Activated B cell treated with CpG ODN at 0.5 μM for 24 hours (primary cell): ENCODE results near the gene RAC2. TPM values are rescaled to one million over a fixed set of nuclear protein-coding genes. Genes with fewer than 3 reads are reported as not detected.
A peak's percentile ranks its signal among the peaks of the same experiment; 100 is the strongest.

ENCODE experiments used
- ATAC-seq: fragments of 200-7000 bp; cut with Tn5 transposase; one replicate; pipeline ENCODE4 v1.10.0; 2021; ENCODE audit warnings: low read depth, mild to moderate bottlenecking, moderate library complexity
- CTCF ChIA-PET: fragments of 350-600 bp; sonication (Branson Sonifier 250); formaldehyde crosslinking; loops from one replicate; lab custom pipeline; 2021; ENCODE audit warnings: antibody characterized with exemption; lab: Charles Lee
- POLR2A ChIA-PET: fragments of 350-600 bp; sonication (Branson Sonifier 250); formaldehyde crosslinking; loops from one replicate; lab custom pipeline; 2021; ENCODE audit warnings: antibody characterized with exemption; lab: Charles Lee
- DNase-seq: peaks from one replicate; pipeline ENCODE4 v3.0.0; 2022
- H3K27ac Mint-ChIP-seq: one replicate; pipeline ENCODE4 v1.8.0; 2020; ENCODE audit warnings: mixed read lengths
- H3K27me3 Mint-ChIP-seq: one replicate; pipeline ENCODE4 v1.8.0; 2021; ENCODE audit warnings: mixed read lengths
- H3K36me3 Mint-ChIP-seq: one replicate; pipeline ENCODE4 v1.8.0; 2021; ENCODE audit warnings: low read depth, mixed read lengths
- H3K4me1 Mint-ChIP-seq: one replicate; pipeline ENCODE4 v1.8.0; 2021; ENCODE audit warnings: mixed read lengths
- H3K4me3 Mint-ChIP-seq: one replicate; pipeline ENCODE4 v1.8.0; 2020; ENCODE audit warnings: mild to moderate bottlenecking, mixed read lengths
- H3K9me3 Mint-ChIP-seq: one replicate; pipeline ENCODE4 v1.8.0; 2020; ENCODE audit warnings: mixed read lengths
- intact Hi-C: fragments of 100-400 bp; cut with micrococcal nuclease; formaldehyde crosslinking; loops from one replicate; pipeline ENCODE4 v1.15.1; 2024
- total RNA-seq: library from RNA; stranded (reverse); gene quantifications from 2 replicates; pipeline ENCODE4 v1.2.3, GENCODE V29; 2022
- TF ChIP-seq, protein P1 (sequence below): fragments of 200-600 bp; IDR thresholded peaks from one replicate; pipeline ENCODE4 v1.8.0; 2022; ENCODE audit warnings: antibody characterized with exemption, mild to moderate bottlenecking

The RAC2 gene
- total RNA-seq, 1 donor from 2014 or later: 557 TPM

DNA sequence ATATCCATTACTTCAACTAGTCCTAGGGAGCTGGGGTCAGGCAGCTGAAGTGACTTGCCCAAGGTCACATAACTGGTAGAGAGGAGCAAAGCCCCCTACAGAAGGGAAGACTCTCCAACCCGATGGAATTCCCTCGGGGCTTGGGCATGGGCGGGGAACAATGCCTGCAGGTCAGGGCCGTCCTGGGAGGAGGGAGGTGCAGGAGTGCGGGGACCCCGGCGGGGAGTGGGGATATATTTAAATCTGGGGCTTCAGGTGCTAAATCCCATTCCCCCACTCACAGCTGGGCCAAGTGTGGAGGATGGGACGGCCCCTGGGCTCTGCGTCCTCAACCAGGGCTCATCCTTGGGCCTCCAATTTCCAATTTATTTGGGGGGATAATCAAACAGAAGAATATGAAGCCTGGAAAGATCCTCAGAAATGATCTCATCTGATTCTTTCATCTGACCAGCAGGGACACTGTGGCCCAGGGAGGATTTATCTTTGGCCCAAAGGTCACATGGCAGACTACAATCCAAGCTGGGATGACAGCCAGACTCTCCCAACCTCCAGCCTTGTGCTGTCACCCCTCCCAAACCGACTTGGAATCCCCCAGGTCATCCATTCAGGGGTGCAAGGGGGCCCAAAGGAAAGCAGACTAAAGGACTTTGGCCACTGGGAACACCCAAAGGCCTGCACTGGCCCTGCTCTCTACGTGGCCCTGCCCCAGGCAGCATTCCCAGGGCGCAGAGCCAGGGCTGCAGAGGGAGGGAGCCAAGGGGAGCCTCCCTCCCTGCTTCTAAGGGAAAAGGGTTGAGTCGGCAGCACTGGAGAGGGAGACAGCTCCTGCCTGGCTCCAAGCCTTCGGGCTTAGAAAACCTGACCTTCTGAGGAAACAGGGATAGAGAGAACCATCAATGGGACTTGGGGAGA is 47.3 kb downstream of the RAC2 start:
- intact Hi-C loops: loop anchor here (10.0 kb wide), 2 partner anchors 258 to 652 kb away; no protein-coding TSS in a partner anchor
- no peaks in the 10 kb centered on the region for H3K27me3 Mint-ChIP-seq
- H3K36me3 Mint-ChIP-seq: peaks cover 1% of the 10 kb centered on the region
- DNase-seq (no peak), ATAC-seq (no peak)
- TF ChIP-seq, protein P1, sequence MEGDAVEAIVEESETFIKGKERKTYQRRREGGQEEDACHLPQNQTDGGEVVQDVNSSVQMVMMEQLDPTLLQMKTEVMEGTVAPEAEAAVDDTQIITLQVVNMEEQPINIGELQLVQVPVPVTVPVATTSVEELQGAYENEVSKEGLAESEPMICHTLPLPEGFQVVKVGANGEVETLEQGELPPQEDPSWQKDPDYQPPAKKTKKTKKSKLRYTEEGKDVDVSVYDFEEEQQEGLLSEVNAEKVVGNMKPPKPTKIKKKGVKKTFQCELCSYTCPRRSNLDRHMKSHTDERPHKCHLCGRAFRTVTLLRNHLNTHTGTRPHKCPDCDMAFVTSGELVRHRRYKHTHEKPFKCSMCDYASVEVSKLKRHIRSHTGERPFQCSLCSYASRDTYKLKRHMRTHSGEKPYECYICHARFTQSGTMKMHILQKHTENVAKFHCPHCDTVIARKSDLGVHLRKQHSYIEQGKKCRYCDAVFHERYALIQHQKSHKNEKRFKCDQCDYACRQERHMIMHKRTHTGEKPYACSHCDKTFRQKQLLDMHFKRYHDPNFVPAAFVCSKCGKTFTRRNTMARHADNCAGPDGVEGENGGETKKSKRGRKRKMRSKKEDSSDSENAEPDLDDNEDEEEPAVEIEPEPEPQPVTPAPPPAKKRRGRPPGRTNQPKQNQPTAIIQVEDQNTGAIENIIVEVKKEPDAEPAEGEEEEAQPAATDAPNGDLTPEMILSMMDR: no peak
- H3K27ac Mint-ChIP-seq: no peak overlapping the region
- no peak overlapping the region for H3K4me3 Mint-ChIP-seq
- POLR2A ChIA-PET: interaction anchor here (0.9 to 5.8 kb wide), 4 partner anchors 9 to 75 kb away, joined by 3 to 98 read pairs (median 14); partner anchors contain the start of gene RAC2
- no peaks in the 10 kb centered on the region for H3K9me3 Mint-ChIP-seq
- CTCF ChIA-PET: interaction anchor here (0.9 to 4.4 kb wide), 13 partner anchors 20 to 414 kb away, joined by 3 to 64 read pairs (median 5); partner anchors contain the start of gene RAC2
- H3K4me1 Mint-ChIP-seq: peaks cover 36% of the 10 kb centered on the region

- Mint-ChIP-seq H3K27me3 (no peaks in the 10 kb centered on the region), H3K4me1 (peaks cover 34% of the 10 kb centered on the region), H3K4me3 (no peak overlapping the region), H3K9me3 (no peaks in the 10 kb centered on the region), H3K27ac (no peak overlapping the region), H3K36me3 (peaks cover 1% of the 10 kb centered on the region)
- TF ChIP-seq, protein P1: no peak
- DNase-seq (no peak), ATAC-seq (no peak)
- POLR2A ChIA-PET: no interaction called here
- CTCF ChIA-PET: interaction anchor here (0.7 kb wide), 1 partner anchor 65 kb away, joined by 3 read pairs; no protein-coding TSS in a partner anchor
- intact Hi-C loops: loop anchor here (10.0 kb wide), 2 partner anchors 259 to 651 kb away; no protein-coding TSS in a partner anchor
Measured at GRCh38 chr22:37195921-37196320, 48.1 kb downstream of the RAC2 start.

DNA sequence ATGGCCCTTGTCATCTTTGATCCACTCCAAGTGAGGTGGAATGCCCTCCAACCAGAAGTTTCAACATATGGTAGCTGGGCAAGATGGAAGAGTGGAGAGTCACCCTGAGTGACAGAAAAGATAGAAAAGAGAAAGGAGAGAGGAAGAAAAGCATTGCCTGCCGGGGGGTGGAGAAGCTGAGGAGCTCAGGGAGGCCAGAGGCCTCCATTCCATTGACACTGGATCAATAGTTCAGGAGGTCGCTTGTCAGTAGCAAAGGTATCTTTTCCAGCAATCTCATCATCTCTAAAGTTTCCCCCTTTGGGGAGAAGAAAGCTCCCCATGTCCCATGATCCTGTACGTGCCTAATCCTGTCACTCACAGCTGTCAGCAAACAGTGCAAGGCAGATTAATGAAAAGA is 49.3 kb downstream of the RAC2 start:
- Mint-ChIP-seq H3K36me3 (peaks cover 3% of the 10 kb centered on the region), H3K4me1 (peaks cover 24% of the 10 kb centered on the region), H3K4me3 (no peak overlapping the region), H3K27ac (no peak overlapping the region), H3K27me3 (no peaks in the 10 kb centered on the region), H3K9me3 (no peaks in the 10 kb centered on the region)
- POLR2A ChIA-PET: no interaction called here
- no peak for DNase-seq
- intact Hi-C loops: loop anchor here (10.0 kb wide), 2 partner anchors 260 to 650 kb away; no protein-coding TSS in a partner anchor
- ATAC-seq: no peak
- CTCF ChIA-PET: no interaction called here
- TF ChIP-seq, protein P1: no peak

DNA sequence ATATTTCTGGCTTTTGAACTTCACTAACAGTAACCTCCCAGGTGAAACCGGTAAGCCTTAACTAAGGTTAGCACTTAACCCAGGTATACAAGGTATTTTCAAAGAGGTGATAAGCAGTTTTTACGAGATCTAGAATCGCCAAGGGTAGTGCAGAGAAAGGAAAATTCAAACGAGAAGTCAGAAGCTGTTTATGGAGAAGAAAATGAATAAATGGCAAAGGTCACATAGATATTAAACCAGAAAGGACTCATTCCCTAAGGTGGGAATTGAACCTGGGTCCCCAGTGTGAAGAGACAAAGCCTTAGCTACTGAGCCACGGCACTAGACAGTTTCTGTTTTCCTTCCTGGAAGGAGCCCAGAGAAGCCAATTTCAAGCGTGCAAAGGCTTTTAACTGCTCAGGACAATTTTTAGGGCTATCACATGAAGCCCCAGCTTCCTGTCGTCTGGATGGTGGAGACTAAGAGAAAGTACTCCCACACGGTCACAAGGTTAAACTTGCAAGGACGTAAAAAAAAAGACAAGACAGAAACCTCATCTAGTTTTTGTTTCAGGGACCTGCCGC is 50.4 kb downstream of the RAC2 start:
- ChIA-PET POLR2A (no interaction called here), CTCF (interaction anchor here (0.6 to 1.2 kb wide), 3 partner anchors 66 to 71 kb away, joined by 3 read pairs; no protein-coding TSS in a partner anchor)
- TF ChIP-seq, protein P1: no peak
- no peak for DNase-seq
- no peak for ATAC-seq
- H3K27ac Mint-ChIP-seq: peak overlapping the region; percentile 31
- H3K27me3 Mint-ChIP-seq: no peaks in the 10 kb centered on the region
- H3K4me3 Mint-ChIP-seq: no peak overlapping the region
- H3K4me1 Mint-ChIP-seq: peaks cover 17% of the 10 kb centered on the region
- intact Hi-C loops: loop anchor here (10.0 kb wide), 2 partner anchors 261 to 649 kb away; no protein-coding TSS in a partner anchor
- H3K9me3 Mint-ChIP-seq: no peaks in the 10 kb centered on the region
- H3K36me3 Mint-ChIP-seq: peaks cover 7% of the 10 kb centered on the region
